Liver (tissue), 9 donors: ENCODE measurements around the gene SIK3. TPM values are rescaled to one million over a fixed set of nuclear protein-coding genes. Genes with fewer than 3 reads are reported as not detected.

Experiments
- DNase-seq: peaks from one replicate; pipeline ENCODE4 v3.0.0-alpha.2; 2017; ENCODE audit warnings: low spot score
- H3K27ac ChIP-seq, 2 donors: one replicate each; pipeline ENCODE4 v1.7.0; 2013; ENCODE audit warnings: inconsistent platforms in 2 of 2, low read length in 2 of 2, control low read depth in 1 of 2, low read depth in 1 of 2, mild to moderate bottlenecking in 1 of 2
- H3K27me3 ChIP-seq, 4 donors: one replicate each; pipeline versions ENCODE4 v1.6.1 to v1.7.0; 2013; ENCODE audit warnings: low read length in 3 of 4, inconsistent platforms in 1 of 4, mild to moderate bottlenecking in 1 of 4, moderate library complexity in 1 of 4; ENCODE audit not compliant: control insufficient read depth in 4 of 4, insufficient read depth in 4 of 4
- H3K36me3 ChIP-seq, 4 donors: one replicate each; pipeline versions ENCODE4 v1.6.1 to v1.7.0; 2013; ENCODE audit warnings: low read length in 3 of 4, mild to moderate bottlenecking in 3 of 4, low read depth in 1 of 4, moderate library complexity in 1 of 4; ENCODE audit not compliant: control insufficient read depth in 4 of 4, insufficient read depth in 3 of 4
- H3K4me1 ChIP-seq, 4 donors: one replicate each; pipeline versions ENCODE4 v1.6.1 to v1.7.0; 2013; ENCODE audit warnings: low read length in 3 of 4, mild to moderate bottlenecking in 3 of 4, moderate library complexity in 1 of 4; ENCODE audit not compliant: control insufficient read depth in 4 of 4, insufficient read depth in 4 of 4
- H3K4me3 ChIP-seq, 3 donors: one replicate each; pipeline versions ENCODE4 v1.6.1 to v1.7.0; 2013; ENCODE audit warnings: low read length in 3 of 3, control low read depth in 1 of 3, low read depth in 1 of 3, mild to moderate bottlenecking in 1 of 3
- H3K9ac ChIP-seq, 2 donors: one replicate each; pipeline ENCODE4 v1.7.0; 2013; ENCODE audit warnings: low read length in 2 of 2, mild to moderate bottlenecking in 2 of 2, moderate library complexity in 2 of 2, control low read depth in 1 of 2, low read depth in 1 of 2
- H3K9me3 ChIP-seq, 4 donors: one replicate each; pipeline versions ENCODE4 v1.6.1 to v1.7.0; 2013; ENCODE audit warnings: low read length in 3 of 4; ENCODE audit not compliant: control insufficient read depth in 4 of 4
- CTCF ChIP-seq: fragments of 150-350 bp; IDR thresholded peaks from 2 replicates; pipeline ENCODE4 v1.5.1; 2017; ENCODE audit warnings: improper control_type of control experiment, low read depth, low read length; ENCODE audit not compliant: missing input control
- EGR1 ChIP-seq, 2 donors: IDR thresholded peaks; 2 replicates each; pipeline ENCODE4 v1.6.1; 2016 to 2018; ENCODE audit warnings: antibody characterized with exemption in 2 of 2, low read depth in 2 of 2
- FOXA1 ChIP-seq: IDR thresholded peaks from 2 replicates; pipeline ENCODE4 v1.6.1; 2016; ENCODE audit warnings: antibody characterized with exemption
- FOXA2 ChIP-seq: IDR thresholded peaks from 2 replicates; pipeline ENCODE4 v1.6.1; 2016; ENCODE audit warnings: antibody characterized with exemption
- GABPA ChIP-seq, 2 donors: IDR thresholded peaks in 1 of 2; conservative IDR thresholded peaks in 1 of 2; 2 replicates each; pipeline ENCODE4 v1.6.1; 2016; ENCODE audit warnings: antibody characterized with exemption in 2 of 2, mild to moderate bottlenecking in 1 of 2, moderate library complexity in 1 of 2
- HNF4A ChIP-seq, 2 donors: conservative IDR thresholded peaks; 2 replicates each; pipeline ENCODE4 v1.6.1; 2016; ENCODE audit warnings: antibody characterized with exemption in 2 of 2, mild to moderate bottlenecking in 2 of 2
- HNF4G ChIP-seq: IDR thresholded peaks from 2 replicates; pipeline ENCODE4 v1.6.1; 2016; ENCODE audit warnings: antibody characterized with exemption
- JUND ChIP-seq, 2 donors: IDR thresholded peaks; 2 replicates each; pipeline ENCODE4 v1.6.1; 2016; ENCODE audit warnings: antibody characterized with exemption in 2 of 2
- NR2F2 ChIP-seq: IDR thresholded peaks from 2 replicates; pipeline ENCODE4 v1.6.1; 2016; ENCODE audit warnings: antibody characterized with exemption
- RAD21 ChIP-seq, 2 donors: IDR thresholded peaks; 2 replicates each; pipeline ENCODE4 v1.6.1; 2016; ENCODE audit warnings: antibody characterized with exemption in 2 of 2, mild to moderate bottlenecking in 2 of 2
- RXRA ChIP-seq, 2 donors: IDR thresholded peaks; 2 replicates each; pipeline ENCODE4 v1.6.1; 2017 to 2018; ENCODE audit warnings: antibody characterized with exemption in 2 of 2, mild to moderate bottlenecking in 1 of 2
- SP1 ChIP-seq: IDR thresholded peaks from 2 replicates; pipeline ENCODE4 v1.6.1; 2018; ENCODE audit warnings: antibody characterized with exemption, mild to moderate bottlenecking
- TAF1 ChIP-seq: conservative IDR thresholded peaks from 2 replicates; pipeline ENCODE4 v1.6.1; 2016; ENCODE audit warnings: antibody characterized with exemption, mild to moderate bottlenecking
- YY1 ChIP-seq: IDR thresholded peaks from 2 replicates; pipeline ENCODE4 v1.6.1; 2016; ENCODE audit warnings: antibody characterized with exemption, mild to moderate bottlenecking
- WGBS: extraction: QIAGEN DNeasy Blood & Tissue Kit; methylation state at CpG from one replicate; pipeline ENCODE4 v1.1.7; 2013; 5-methylcytosine and 5-hydroxymethylcytosine counted together
- polyA plus RNA-seq, 2 donors: library from polyadenylated mRNA; stranded (reverse) in 1 of 2; unstranded in 1 of 2; fragments of 200-250 nt in 1 of 2; fragments of >200 nt in 1 of 2; fragmentation: Nextera tagmentation in 1 of 2; extraction: Ambion mirVana in 1 of 2; gene quantifications; one replicate each; pipeline versions ENCODE4 v1.2.1 to v1.2.3, GENCODE V29; 2013 to 2015
- total RNA-seq, 2 donors: library from RNA; depleted of rRNA; stranded (reverse); fragments of >200 nt; gene quantifications; one replicate each; pipeline ENCODE4 v1.2.3, GENCODE V29; 2014
- TF ChIP-seq, protein P1 (sequence below): IDR thresholded peaks from 2 replicates; pipeline ENCODE4 v1.6.1; 2016; ENCODE audit warnings: antibody characterized with exemption
- TF ChIP-seq, protein P2 (sequence below): IDR thresholded peaks from 2 replicates; pipeline ENCODE4 v1.6.1; 2016; ENCODE audit warnings: antibody characterized with exemption
- TF ChIP-seq, protein P3 (sequence below): IDR thresholded peaks from 2 replicates; pipeline ENCODE4 v1.6.1; 2016; ENCODE audit warnings: antibody characterized with exemption
- TF ChIP-seq, protein P4 (sequence below): IDR thresholded peaks from 2 replicates; pipeline ENCODE4 v1.6.1; 2016; ENCODE audit warnings: antibody characterized with exemption, mild to moderate bottlenecking
- donor health status: healthy.
- donor health status: healthy.
- donor health status: healthy.
- donor health status: healthy.
- donor health status: healthy.

The SIK3 gene
- total and polyA plus RNA-seq, 4 donors, result 6.9 to 52.4 (median 14.4) TPM

- TF ChIP-seq CTCF (no peak), NR2F2 (peak; percentile 6), HNF4A (conservative IDR thresholded peaks at IDR 0.05) (peak; percentile 87), HNF4G (peak; percentile 39)
- TF ChIP-seq, protein P1, sequence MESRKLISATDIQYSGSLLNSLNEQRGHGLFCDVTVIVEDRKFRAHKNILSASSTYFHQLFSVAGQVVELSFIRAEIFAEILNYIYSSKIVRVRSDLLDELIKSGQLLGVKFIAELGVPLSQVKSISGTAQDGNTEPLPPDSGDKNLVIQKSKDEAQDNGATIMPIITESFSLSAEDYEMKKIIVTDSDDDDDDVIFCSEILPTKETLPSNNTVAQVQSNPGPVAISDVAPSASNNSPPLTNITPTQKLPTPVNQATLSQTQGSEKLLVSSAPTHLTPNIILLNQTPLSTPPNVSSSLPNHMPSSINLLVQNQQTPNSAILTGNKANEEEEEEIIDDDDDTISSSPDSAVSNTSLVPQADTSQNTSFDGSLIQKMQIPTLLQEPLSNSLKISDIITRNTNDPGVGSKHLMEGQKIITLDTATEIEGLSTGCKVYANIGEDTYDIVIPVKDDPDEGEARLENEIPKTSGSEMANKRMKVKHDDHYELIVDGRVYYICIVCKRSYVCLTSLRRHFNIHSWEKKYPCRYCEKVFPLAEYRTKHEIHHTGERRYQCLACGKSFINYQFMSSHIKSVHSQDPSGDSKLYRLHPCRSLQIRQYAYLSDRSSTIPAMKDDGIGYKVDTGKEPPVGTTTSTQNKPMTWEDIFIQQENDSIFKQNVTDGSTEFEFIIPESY, result peak; percentile 10
Observed at GRCh38 chr11:116833816-116834534, 264.3 kb downstream of the SIK3 start (continued).

DNA sequence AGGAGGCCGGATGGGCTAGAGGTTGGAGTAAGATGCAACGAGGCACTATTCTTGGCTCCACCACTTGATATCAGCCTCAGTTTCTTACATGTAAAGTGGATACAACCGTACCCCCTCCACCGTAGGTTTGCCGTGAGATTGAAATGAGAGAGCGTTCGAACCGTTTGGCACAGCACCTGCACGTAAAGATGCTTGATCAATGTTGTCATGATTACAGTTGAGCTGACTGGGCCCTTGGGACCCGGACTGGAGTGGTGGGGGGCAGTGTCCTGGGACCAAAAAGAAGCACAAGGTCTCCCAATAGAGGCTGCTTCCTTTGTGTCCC, 264.8 kb downstream of the SIK3 start:
- H3K4me1 ChIP-seq, result peaks cover 8 to 73% (median 33%) of the 10 kb centered on the region in 4 donors

More for the DNA sequence above, 264.8 kb downstream of the SIK3 start:
- Histone ChIP-seq H3K4me3 (peak overlapping the region in 2 of 3 donors; percentile 35 to 47), H3K27ac (peak overlapping the region; percentile 86 to 94), H3K27me3 (no peaks in the 10 kb centered on the region), H3K9ac (peak overlapping the region in 1 of 2 donors; percentile 98), H3K9me3 (no peaks in the 10 kb centered on the region), H3K36me3 (no peaks in the 10 kb centered on the region)
- DNase-seq, result no peak
- WGBS, result 47% methylated on average over 10 of the region's 10 CpGs
- TF ChIP-seq JUND (IDR thresholded peaks at IDR 0.05) (peak in 1 of 2 donors; percentile 13), GABPA (IDR thresholded peaks at IDR 0.05 in 1 of 2, conservative IDR thresholded peaks at IDR 0.05 in 1 of 2) (no peak), YY1 (no peak), EGR1 (IDR thresholded peaks at IDR 0.05; ENCODE audit: low read depth in 2 of 2) (peak in 1 of 2 donors; percentile 15), RXRA (IDR thresholded peaks at IDR 0.05) (peak in 1 of 2 donors; percentile 15), FOXA1 (no peak), HNF4G (no peak), SP1 (no peak), FOXA2 (peak; percentile 13), RAD21 (IDR thresholded peaks at IDR 0.05) (no peak), TAF1 (no peak), NR2F2 (peak; percentile 14), CTCF (no peak), HNF4A (conservative IDR thresholded peaks at IDR 0.05) (no peak)
- TF ChIP-seq, protein P2, sequence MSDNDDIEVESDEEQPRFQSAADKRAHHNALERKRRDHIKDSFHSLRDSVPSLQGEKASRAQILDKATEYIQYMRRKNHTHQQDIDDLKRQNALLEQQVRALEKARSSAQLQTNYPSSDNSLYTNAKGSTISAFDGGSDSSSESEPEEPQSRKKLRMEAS, result no peak
- TF ChIP-seq, protein P3, sequence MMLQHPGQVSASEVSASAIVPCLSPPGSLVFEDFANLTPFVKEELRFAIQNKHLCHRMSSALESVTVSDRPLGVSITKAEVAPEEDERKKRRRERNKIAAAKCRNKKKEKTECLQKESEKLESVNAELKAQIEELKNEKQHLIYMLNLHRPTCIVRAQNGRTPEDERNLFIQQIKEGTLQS, result no peak
- TF ChIP-seq, protein P4, sequence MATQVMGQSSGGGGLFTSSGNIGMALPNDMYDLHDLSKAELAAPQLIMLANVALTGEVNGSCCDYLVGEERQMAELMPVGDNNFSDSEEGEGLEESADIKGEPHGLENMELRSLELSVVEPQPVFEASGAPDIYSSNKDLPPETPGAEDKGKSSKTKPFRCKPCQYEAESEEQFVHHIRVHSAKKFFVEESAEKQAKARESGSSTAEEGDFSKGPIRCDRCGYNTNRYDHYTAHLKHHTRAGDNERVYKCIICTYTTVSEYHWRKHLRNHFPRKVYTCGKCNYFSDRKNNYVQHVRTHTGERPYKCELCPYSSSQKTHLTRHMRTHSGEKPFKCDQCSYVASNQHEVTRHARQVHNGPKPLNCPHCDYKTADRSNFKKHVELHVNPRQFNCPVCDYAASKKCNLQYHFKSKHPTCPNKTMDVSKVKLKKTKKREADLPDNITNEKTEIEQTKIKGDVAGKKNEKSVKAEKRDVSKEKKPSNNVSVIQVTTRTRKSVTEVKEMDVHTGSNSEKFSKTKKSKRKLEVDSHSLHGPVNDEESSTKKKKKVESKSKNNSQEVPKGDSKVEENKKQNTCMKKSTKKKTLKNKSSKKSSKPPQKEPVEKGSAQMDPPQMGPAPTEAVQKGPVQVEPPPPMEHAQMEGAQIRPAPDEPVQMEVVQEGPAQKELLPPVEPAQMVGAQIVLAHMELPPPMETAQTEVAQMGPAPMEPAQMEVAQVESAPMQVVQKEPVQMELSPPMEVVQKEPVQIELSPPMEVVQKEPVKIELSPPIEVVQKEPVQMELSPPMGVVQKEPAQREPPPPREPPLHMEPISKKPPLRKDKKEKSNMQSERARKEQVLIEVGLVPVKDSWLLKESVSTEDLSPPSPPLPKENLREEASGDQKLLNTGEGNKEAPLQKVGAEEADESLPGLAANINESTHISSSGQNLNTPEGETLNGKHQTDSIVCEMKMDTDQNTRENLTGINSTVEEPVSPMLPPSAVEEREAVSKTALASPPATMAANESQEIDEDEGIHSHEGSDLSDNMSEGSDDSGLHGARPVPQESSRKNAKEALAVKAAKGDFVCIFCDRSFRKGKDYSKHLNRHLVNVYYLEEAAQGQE, result no peak
- TF ChIP-seq, protein P1, result no peak
